ENCODE measurements around the gene LRFN2. TPM values are rescaled to one million over a fixed set of nuclear protein-coding genes. Genes with fewer than 3 reads are reported as not detected.

LRFN2 gene
- total RNA-seq, 3 donors from 2014 or later: not detected

DNA sequence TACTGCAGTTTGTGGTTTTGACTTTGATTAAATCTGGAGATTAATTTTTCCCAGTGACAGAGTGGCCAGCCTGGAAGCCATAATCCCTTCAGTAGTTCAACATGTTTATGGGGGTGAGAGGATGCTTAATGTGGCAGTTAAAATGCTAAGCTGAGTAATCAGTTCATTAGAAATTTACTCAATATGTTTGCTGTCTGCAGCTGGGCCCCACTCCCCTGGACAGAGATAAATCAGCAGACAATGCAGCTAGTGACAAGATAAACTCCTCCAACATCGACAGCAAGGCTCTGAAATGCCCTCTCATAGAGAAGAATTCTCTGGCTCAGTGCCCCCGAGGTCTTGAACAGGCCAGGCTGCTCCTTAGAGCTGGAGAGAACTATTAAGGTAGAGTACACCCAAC is 101.9 kb downstream of the LRFN2 start:
- Histone ChIP-seq H3K27me3 (peaks cover 0 to 4% of the 10 kb centered on the region in 2 donors), H3K36me3 (no peaks in the 10 kb centered on the region), H3K9me3 (no peaks in the 10 kb centered on the region), H3K4me1 (no peaks in the 10 kb centered on the region), H3K27ac (no peak overlapping the region), H3K4me3 (no peak overlapping the region)
- no peak for TF ChIP-seq POLR2AphosphoS5 (IDR thresholded peaks at IDR 0.05)
- TF ChIP-seq, protein P1, sequence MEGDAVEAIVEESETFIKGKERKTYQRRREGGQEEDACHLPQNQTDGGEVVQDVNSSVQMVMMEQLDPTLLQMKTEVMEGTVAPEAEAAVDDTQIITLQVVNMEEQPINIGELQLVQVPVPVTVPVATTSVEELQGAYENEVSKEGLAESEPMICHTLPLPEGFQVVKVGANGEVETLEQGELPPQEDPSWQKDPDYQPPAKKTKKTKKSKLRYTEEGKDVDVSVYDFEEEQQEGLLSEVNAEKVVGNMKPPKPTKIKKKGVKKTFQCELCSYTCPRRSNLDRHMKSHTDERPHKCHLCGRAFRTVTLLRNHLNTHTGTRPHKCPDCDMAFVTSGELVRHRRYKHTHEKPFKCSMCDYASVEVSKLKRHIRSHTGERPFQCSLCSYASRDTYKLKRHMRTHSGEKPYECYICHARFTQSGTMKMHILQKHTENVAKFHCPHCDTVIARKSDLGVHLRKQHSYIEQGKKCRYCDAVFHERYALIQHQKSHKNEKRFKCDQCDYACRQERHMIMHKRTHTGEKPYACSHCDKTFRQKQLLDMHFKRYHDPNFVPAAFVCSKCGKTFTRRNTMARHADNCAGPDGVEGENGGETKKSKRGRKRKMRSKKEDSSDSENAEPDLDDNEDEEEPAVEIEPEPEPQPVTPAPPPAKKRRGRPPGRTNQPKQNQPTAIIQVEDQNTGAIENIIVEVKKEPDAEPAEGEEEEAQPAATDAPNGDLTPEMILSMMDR (IDR thresholded peaks at IDR 0.05): no peak
- TF ChIP-seq POLR2A (IDR thresholded peaks at IDR 0.05): no peak
- intact Hi-C loops (cut with DNase I; ENCODE audit: low total_unique reads): no loop called here
- no peak for DNase-seq (ENCODE audit: low spot score in 2 of 2)

DNA sequence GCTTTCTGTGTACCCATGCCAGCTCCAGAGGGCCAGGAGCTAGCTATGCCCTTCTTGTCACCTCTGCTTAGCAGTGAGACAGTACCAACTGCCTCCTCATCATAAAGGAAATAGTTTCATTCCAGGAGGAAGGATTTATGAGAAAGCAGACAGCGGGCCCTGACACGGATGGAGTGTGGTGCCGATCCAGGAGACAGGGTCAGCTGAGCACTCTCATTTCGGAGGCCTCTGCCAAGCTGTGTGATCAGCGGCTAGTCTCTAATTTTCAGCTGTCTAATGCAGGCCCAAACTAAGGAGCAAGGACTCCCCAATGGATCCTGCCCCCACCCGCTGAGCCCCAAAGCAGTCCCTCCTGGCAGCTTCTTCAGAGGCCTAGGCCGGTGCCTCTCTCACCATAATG is 103.1 kb downstream of the LRFN2 start:
- Histone ChIP-seq H3K4me1 (no peaks in the 10 kb centered on the region), H3K4me3 (no peak overlapping the region), H3K9me3 (no peaks in the 10 kb centered on the region), H3K27me3 (peaks cover 0 to 4% of the 10 kb centered on the region in 2 donors), H3K27ac (no peak overlapping the region), H3K36me3 (no peaks in the 10 kb centered on the region)
- intact Hi-C loops (cut with DNase I; ENCODE audit: low total_unique reads): no loop called here
- DNase-seq (ENCODE audit: low spot score in 2 of 2): no peak
- TF ChIP-seq POLR2A (IDR thresholded peaks at IDR 0.05) (no peak), POLR2AphosphoS5 (IDR thresholded peaks at IDR 0.05) (no peak)
- TF ChIP-seq, protein P1 (IDR thresholded peaks at IDR 0.05): no peak

DNA sequence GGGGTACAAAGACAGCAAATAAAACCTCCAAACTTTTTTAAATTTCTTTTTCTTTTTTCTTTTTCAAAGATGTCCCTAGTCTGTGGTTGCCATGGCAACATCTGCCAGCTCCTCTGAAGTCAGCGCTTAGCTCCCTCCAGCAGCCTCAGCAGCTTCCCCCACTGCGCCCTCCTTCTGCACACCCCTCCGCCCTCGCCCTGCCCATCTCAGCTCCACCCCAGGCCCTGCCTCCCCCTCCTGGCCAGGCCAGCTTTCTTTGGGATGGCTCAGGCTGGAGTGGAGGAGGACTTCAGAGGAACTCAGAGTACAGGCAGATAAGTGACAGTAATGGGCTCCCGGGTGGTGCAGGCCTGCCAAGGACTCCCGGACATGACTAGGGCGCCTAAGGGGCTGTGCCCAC is 104.6 kb downstream of the LRFN2 start:
- intact Hi-C loops (cut with DNase I; ENCODE audit: low total_unique reads): no loop called here
- H3K27me3 ChIP-seq: peaks cover 0 to 4% of the 10 kb centered on the region in 2 donors

DNA sequence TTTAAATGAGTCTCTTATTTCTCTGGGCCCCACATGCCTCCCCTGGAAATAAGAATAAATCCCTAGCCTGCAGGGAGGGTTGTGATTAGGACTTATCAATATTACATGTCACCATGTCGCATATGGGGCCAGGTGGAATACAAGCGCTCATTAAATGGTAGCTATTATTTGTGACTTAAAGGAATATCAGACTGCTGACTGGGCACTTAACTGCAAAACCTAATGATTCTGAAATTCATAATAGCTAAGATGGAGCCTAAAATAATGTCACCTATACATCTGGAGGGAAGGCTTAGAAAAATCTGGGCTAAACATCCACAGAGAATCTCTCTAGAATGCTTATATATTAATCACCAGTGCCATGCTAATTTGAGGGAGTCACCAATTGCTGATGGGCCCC is 106.5 kb downstream of the LRFN2 start:
- intact Hi-C loops (cut with DNase I; ENCODE audit: low total_unique reads): no loop called here
- Histone ChIP-seq H3K9me3 (no peaks in the 10 kb centered on the region), H3K4me3 (no peak overlapping the region), H3K4me1 (no peaks in the 10 kb centered on the region), H3K27me3 (peaks cover 0 to 4% of the 10 kb centered on the region in 2 donors), H3K36me3 (no peaks in the 10 kb centered on the region), H3K27ac (no peak overlapping the region)
- no peak for DNase-seq (ENCODE audit: low spot score in 2 of 2)
- TF ChIP-seq, protein P1 (IDR thresholded peaks at IDR 0.05): no peak
- TF ChIP-seq POLR2A (IDR thresholded peaks at IDR 0.05): no peak
- no peak for TF ChIP-seq POLR2AphosphoS5 (IDR thresholded peaks at IDR 0.05)

More for the DNA sequence above, 104.6 kb downstream of the LRFN2 start:
- no peak overlapping the region for H3K27ac ChIP-seq
- no peaks in the 10 kb centered on the region for H3K36me3 ChIP-seq
- no peaks in the 10 kb centered on the region for H3K4me1 ChIP-seq
- H3K4me3 ChIP-seq: no peak overlapping the region
- H3K9me3 ChIP-seq: no peaks in the 10 kb centered on the region
- DNase-seq (ENCODE audit: low spot score in 2 of 2): no peak
- no peak for TF ChIP-seq POLR2AphosphoS5 (IDR thresholded peaks at IDR 0.05)
- TF ChIP-seq, protein P1 (IDR thresholded peaks at IDR 0.05): no peak
- no peak for TF ChIP-seq POLR2A (IDR thresholded peaks at IDR 0.05)

DNA sequence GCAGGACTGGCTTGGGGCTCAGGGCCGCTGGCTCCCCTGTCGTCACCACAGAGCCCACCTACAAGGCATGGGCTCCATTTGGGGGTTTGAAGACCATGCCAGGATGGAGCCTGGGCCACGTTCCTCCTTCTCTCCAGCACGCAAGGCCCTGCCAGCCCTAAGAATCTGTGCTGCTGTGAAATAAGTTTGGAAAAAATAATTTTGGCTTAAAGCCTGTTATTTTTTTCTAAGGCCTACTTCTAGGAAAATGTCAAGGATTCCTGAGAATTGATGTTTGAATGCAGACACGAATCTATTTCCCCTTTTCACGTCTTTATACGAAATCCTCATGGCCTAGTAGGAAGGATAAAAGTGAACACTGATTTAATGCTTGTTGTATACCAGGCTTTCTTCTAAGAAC is 107.5 kb downstream of the LRFN2 start:
- DNase-seq (ENCODE audit: low spot score in 2 of 2): no peak
- no peak overlapping the region for H3K27ac ChIP-seq
- no peak overlapping the region for H3K4me3 ChIP-seq
- no peaks in the 10 kb centered on the region for H3K9me3 ChIP-seq
- H3K36me3 ChIP-seq: no peaks in the 10 kb centered on the region
- H3K27me3 ChIP-seq: peaks cover 0 to 4% of the 10 kb centered on the region in 2 donors
- no peaks in the 10 kb centered on the region for H3K4me1 ChIP-seq
- TF ChIP-seq POLR2AphosphoS5 (IDR thresholded peaks at IDR 0.05) (no peak), POLR2A (IDR thresholded peaks at IDR 0.05) (no peak)
- TF ChIP-seq, protein P1 (IDR thresholded peaks at IDR 0.05): no peak
- intact Hi-C loops (cut with DNase I; ENCODE audit: low total_unique reads): no loop called here

All from breast epithelium (tissue), 4 donors.